Nephron (organoid): ENCODE results near the gene PPARGC1A.
A peak's percentile ranks its signal among the peaks of the same experiment; 100 is the strongest.

Experiments
- H3K27ac Mint-ChIP-seq, 3 experiments: 2 replicates each; pipeline ENCODE4 v1.8.0; 2020; ENCODE audit warnings: mixed read lengths in 3 of 3, mild to moderate bottlenecking in 2 of 3, moderate library complexity in 1 of 3
- H3K27me3 Mint-ChIP-seq: 2 replicates; pipeline ENCODE4 v1.8.0; 2021; ENCODE audit warnings: low read depth, mild to moderate bottlenecking, moderate library complexity, mixed read lengths
- H3K36me3 Mint-ChIP-seq: 2 replicates; pipeline ENCODE4 v1.8.0; 2020; ENCODE audit warnings: low read depth, mixed read lengths
- H3K4me1 Mint-ChIP-seq: 2 replicates; pipeline ENCODE4 v1.8.0; 2020; ENCODE audit warnings: mixed read lengths
- H3K4me3 Mint-ChIP-seq, 3 experiments: 2 replicates each; pipeline ENCODE4 v1.8.0; 2020; ENCODE audit warnings: mild to moderate bottlenecking in 3 of 3, mixed read lengths in 3 of 3, moderate library complexity in 2 of 3
- H3K9me3 Mint-ChIP-seq: 2 replicates; pipeline ENCODE4 v1.8.0; 2020; ENCODE audit warnings: mixed read lengths
- CTCF ChIP-seq, 3 experiments: fragments of 200-600 bp; sonication (generic); IDR thresholded peaks; one replicate each; pipeline ENCODE4 v1.5.0; 2021; ENCODE audit warnings: antibody characterized with exemption in 3 of 3; ENCODE audit not compliant: unreplicated experiment in 3 of 3

The PPARGC1A gene

DNA sequence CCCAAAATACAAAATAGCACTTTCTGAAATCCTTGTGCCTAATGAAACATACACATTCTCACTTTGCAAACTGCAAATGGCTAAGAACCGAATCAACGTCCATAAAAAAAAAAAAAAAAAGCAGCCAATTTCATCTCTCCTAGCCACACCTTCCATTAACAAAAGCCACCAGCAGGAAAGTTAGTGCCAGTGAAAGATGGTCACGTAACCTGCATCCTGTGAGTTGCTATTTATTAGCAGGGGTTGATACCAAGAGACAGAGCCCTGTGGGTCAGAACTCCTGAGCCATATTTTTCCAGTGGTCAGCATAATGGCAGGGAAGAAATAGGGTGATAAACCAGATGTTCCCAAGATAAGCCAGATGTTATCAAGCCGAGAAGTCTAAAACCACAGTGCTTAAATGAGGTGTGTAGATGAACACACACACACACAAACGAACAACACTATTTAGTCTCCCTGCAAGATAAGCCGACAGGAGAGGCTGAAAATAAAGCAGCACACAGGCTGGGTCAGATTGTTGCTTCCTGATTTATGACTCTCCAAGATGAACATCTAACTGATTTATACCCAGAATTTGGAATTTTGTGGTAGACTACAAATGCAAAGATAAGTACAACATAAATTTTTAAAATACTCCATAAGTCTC lies 11.5 kb downstream of the PPARGC1A start:
- peaks cover 12% of the 10 kb centered on the region for H3K36me3 Mint-ChIP-seq
- peaks cover 4% of the 10 kb centered on the region for H3K27me3 Mint-ChIP-seq
- no peak overlapping the region for H3K4me3 Mint-ChIP-seq
- H3K27ac Mint-ChIP-seq, result peak overlapping the region in 2 of 3 experiments; percentile 57 to 88
- no peak for TF ChIP-seq CTCF (IDR thresholded peaks at IDR 0.05; ENCODE audit: unreplicated experiment in 3 of 3)
- no peaks in the 10 kb centered on the region for H3K9me3 Mint-ChIP-seq
- H3K4me1 Mint-ChIP-seq, result peaks cover 42% of the 10 kb centered on the region

- Mint-ChIP-seq H3K27ac (peak overlapping the region in 2 of 3 experiments; percentile 57 to 88), H3K36me3 (peaks cover 8% of the 10 kb centered on the region), H3K4me1 (peaks cover 42% of the 10 kb centered on the region), H3K9me3 (no peaks in the 10 kb centered on the region), H3K4me3 (no peak overlapping the region), H3K27me3 (peaks cover 4% of the 10 kb centered on the region)
- no peak for TF ChIP-seq CTCF (IDR thresholded peaks at IDR 0.05; ENCODE audit: unreplicated experiment in 3 of 3)
Measured at GRCh38 chr4:23877758-23878229, 12.1 kb downstream of the PPARGC1A start.

DNA sequence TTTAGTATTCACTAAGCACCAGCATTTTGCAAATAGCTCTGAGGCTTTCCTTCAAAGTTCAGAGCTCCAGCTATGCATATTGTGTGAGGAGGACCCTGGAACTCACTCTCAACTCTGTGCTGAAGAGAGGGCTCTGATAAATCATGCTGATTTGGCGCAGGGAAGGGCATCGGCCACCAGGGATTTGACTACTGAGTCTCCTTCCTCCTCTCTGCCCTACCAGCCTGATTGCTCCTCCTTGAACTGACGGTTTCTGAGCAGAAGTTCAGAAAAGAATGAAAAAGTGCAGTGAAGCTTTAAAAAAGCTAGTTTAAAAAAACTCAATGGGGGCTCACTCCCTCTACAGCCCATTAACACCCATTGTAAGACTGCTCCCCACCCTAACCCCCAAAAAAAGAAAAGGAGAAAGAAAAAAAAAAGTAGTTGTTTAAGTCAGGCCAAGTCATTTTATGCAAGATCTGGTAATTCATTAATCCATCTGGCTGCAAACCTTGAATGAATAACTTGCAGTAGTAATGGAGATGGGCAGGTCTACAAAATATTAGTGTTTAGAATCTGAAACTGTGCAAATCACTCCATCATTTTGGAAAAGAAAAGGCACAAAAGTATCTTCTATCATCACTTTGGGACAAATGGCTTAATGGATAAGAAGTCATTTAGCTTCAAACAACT lies 13.3 kb downstream of the PPARGC1A start:
- Mint-ChIP-seq H3K36me3 (peaks cover 12% of the 10 kb centered on the region), H3K9me3 (no peaks in the 10 kb centered on the region), H3K27me3 (peaks cover 10% of the 10 kb centered on the region), H3K4me1 (peaks cover 46% of the 10 kb centered on the region), H3K27ac (peak overlapping the region; percentile 65 to 95 (median 69)), H3K4me3 (peak overlapping the region in 1 of 3 experiments; percentile 16)
- TF ChIP-seq CTCF (IDR thresholded peaks at IDR 0.05; ENCODE audit: unreplicated experiment in 3 of 3), result no peak

DNA sequence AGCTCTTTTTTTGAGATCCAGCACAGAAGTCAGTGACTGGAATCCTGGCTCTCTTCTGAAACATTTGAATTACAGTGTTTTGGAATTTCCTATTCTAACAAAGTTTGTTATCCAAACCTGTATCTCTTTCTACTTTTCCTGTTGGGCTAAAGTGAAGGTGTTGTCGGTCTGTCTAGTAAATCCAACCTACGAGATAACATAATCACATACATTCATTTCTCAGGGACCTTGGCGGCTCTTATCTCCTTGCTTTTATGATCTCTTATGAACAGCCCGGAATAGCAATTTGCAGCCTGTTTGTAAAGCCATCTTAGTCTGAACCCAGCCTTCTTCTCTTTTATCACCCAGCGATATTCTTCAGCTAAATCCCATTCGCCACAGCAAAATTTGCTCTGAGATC lies 14.5 kb downstream of the PPARGC1A start:
- H3K36me3 Mint-ChIP-seq, result peaks cover 12% of the 10 kb centered on the region
- peaks cover 6% of the 10 kb centered on the region for H3K27me3 Mint-ChIP-seq
- H3K27ac Mint-ChIP-seq, result peak overlapping the region in 1 of 3 experiments; percentile 52
- H3K9me3 Mint-ChIP-seq, result no peaks in the 10 kb centered on the region
- H3K4me3 Mint-ChIP-seq, result no peak overlapping the region
- no peak for TF ChIP-seq CTCF (IDR thresholded peaks at IDR 0.05; ENCODE audit: unreplicated experiment in 3 of 3)
- H3K4me1 Mint-ChIP-seq, result peaks cover 49% of the 10 kb centered on the region

DNA sequence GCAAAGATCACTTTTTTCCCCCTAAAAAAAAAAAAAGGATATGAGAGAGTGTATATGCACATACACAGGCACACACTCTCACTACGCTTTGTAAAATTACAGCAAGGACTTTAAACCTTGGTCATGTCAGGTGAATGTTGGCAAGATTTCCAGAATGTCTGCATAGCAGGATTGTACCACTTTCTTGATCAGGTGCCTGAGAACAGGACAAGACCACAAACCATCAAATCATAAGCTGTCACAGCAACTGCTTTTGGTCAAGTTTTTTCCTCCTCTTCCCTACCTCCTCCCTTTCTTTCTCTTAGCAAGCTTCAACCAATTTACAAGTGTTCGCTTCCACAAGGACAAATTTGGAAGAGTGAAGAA lies 15.3 kb downstream of the PPARGC1A start:
- TF ChIP-seq CTCF (IDR thresholded peaks at IDR 0.05; ENCODE audit: unreplicated experiment in 3 of 3), result no peak
- Mint-ChIP-seq H3K4me1 (peaks cover 44% of the 10 kb centered on the region), H3K27me3 (peaks cover 6% of the 10 kb centered on the region), H3K9me3 (no peaks in the 10 kb centered on the region), H3K4me3 (no peak overlapping the region), H3K36me3 (peaks cover 8% of the 10 kb centered on the region), H3K27ac (no peak overlapping the region)
